ENCODE results near the gene CYP3A7.

- TF ChIP-seq CTCF (CRISPR knock-in tag; IDR thresholded peaks at IDR 0.05) (no peak), ZNF329 (CRISPR knock-in tag; IDR thresholded peaks at IDR 0.05; ENCODE audit: low read depth) (no peak), RBAK (CRISPR knock-in tag; IDR thresholded peaks at IDR 0.05) (no peak), ARID2 (CRISPR knock-in tag; IDR thresholded peaks at IDR 0.05; ENCODE audit: borderline replicate concordance) (no peak), RFX5 (IDR thresholded peaks at IDR 0.05; ENCODE audit: low read depth, low read length) (no peak), SOX13 (IDR thresholded peaks at IDR 0.05) (no peak), SOX13 (CRISPR knock-in tag; conservative IDR thresholded peaks at IDR 0.05 in 1 of 2, IDR thresholded peaks at IDR 0.05 in 1 of 2) (no peak)
- TF ChIP-seq, protein P1, sequence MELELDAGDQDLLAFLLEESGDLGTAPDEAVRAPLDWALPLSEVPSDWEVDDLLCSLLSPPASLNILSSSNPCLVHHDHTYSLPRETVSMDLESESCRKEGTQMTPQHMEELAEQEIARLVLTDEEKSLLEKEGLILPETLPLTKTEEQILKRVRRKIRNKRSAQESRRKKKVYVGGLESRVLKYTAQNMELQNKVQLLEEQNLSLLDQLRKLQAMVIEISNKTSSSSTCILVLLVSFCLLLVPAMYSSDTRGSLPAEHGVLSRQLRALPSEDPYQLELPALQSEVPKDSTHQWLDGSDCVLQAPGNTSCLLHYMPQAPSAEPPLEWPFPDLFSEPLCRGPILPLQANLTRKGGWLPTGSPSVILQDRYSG (CRISPR knock-in tag; IDR thresholded peaks at IDR 0.05), result no peak
- TF ChIP-seq, protein P2, sequence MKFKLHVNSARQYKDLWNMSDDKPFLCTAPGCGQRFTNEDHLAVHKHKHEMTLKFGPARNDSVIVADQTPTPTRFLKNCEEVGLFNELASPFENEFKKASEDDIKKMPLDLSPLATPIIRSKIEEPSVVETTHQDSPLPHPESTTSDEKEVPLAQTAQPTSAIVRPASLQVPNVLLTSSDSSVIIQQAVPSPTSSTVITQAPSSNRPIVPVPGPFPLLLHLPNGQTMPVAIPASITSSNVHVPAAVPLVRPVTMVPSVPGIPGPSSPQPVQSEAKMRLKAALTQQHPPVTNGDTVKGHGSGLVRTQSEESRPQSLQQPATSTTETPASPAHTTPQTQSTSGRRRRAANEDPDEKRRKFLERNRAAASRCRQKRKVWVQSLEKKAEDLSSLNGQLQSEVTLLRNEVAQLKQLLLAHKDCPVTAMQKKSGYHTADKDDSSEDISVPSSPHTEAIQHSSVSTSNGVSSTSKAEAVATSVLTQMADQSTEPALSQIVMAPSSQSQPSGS (CRISPR knock-in tag; IDR thresholded peaks at IDR 0.05), result no peak
- TF ChIP-seq, protein P3, sequence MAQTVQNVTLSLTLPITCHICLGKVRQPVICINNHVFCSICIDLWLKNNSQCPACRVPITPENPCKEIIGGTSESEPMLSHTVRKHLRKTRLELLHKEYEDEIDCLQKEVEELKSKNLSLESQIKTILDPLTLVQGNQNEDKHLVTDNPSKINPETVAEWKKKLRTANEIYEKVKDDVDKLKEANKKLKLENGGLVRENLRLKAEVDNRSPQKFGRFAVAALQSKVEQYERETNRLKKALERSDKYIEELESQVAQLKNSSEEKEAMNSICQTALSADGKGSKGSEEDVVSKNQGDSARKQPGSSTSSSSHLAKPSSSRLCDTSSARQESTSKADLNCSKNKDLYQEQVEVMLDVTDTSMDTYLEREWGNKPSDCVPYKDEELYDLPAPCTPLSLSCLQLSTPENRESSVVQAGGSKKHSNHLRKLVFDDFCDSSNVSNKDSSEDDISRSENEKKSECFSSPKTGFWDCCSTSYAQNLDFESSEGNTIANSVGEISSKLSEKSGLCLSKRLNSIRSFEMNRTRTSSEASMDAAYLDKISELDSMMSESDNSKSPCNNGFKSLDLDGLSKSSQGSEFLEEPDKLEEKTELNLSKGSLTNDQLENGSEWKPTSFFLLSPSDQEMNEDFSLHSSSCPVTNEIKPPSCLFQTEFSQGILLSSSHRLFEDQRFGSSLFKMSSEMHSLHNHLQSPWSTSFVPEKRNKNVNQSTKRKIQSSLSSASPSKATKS (CRISPR knock-in tag; IDR thresholded peaks at IDR 0.05), result no peak
Observed at GRCh38 chr7:99731638-99732374, 3.2 kb downstream of the CYP3A7 start.
